NCI-H2107 (cell line): ENCODE data around the gene RUNX3.

Source experiments
- DNase-seq: peaks from one replicate; lab custom pipeline; 2025; lab: John Stamatoyannopoulos, UW

Gene RUNX3

DNA sequence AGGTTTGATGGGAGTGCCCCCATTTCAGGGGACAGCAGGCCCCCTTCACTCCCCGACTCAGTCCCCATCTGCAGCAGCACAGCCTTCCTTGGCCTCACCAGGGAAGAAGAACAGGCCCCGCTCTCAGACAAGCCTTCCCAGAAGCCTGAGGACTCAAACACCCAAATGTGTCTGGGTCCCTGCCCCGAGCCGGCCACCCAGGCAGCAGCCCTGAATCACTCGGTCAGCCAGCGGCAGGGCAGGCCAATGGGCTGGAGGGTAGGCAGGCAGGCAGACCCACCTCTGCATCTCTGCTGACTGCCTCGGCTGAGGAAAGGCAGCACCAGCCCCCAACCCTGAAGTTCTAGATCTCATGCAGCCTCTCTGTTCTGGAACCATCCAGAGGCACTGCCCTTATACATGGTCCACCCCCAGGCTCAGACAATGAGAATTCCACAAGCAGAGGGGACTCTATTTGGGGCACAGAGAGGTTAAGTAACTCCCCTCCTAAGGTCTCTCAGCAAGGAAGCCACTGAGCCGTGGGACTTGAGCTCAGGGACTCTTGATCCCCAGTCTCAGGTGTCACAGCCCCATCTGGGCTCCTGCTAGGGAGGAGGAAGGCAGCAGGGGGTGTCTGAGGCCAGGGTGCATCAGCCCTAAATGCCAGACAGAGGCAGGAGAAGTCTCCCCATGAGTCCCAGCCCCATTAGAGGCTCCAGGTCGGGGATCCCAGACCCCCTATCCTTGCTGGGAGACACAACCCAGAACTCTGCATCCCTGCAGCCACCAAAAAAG lies 33.2 kb upstream of the RUNX3 start:
- no peak for DNase-seq

DNA sequence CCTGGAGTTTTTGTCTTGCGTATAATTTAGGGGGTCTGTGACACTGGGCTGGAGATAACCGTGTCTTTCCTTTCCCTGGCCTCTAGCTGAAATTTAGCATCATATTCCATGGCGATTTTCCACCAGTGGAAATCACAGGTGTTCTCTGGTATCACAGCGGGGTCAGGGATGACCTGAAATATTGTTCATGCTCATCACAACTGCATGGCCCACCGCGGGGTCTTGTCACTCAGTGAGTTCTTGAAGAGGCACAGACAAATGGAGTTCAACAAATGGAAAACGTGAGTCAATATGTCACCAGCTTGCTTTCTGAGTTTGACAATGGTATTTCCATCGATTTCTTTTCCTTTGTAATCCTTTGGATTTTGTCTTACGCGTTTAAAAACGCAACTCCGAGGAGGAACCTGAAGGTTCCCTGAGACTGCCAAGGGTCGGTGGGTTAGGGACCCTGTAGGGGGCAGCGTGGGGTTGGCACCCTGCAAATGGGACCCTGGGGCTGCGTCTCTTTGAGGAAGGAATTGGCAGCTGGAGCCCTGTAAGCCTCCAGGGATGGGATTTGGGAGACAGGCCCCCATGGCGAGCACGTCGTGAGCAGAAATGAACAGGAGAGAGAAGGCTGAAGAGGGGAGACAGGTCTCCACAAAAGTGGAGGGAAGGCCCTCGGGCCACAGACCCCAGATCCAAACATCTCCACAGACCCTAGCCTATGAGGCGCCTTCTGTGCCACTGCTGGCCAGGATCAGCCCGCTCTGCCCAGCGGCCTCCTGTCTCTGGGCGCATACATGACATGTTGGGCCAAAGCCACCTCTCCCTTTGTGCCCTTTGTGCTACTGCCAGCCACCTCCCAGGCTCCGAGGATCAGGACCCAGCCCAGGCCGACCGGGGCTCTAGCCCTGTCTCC lies 32.1 kb upstream of the RUNX3 start:
- no peak for DNase-seq

DNA sequence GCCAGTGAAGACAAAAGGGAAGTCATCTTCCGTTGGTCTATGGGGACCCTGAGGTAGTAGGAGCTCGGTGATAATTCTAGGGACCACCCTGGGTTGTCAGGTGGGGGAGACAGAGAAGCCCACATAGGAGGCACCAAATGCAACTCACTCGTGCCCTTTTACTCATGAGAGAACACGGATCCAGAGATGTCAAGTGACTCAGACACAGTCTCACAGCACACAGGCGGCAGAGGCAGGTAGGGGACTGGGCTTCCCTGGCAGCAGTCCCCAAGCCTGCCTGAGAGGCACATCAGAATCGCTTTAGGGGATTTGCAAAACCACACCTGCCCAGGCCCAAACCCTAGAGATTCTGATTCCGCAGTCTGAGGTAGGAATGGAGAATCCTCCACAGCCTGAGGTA lies 31.3 kb upstream of the RUNX3 start:
- no peak for DNase-seq

DNA sequence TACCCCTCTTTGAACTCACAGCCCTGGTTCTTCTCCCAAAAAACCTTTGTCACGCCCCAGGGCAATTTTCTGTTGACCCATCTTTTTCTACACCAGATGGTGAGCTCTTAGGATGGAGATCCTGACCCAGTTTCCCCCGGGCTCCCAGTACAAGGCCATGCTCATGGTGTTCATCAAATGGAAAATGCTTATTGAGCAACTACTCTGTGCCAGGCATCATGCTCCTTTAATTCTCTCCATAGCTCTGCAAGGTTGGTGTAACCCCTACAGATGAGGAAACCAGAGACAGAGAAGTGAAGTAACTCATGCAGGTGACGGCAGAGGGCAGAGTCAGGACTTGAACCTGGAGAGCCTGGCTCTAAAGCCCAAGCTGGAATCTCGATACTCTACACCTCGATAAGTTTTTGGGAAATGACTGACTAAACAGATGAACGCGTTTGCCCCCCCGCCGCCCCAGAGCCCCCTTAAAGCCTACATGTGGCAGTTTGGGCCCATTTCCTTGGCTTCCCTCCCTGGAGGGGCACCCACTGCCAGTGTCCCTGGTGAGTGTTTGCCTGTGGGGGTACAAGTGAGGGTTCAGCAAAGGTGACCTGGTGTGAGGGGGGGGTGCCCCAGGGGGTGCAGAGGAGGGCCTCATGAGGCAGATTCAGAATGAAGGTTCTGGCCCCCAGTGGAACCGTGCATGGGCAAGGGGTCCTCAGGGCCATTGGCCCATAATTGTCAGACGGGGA lies 30.2 kb upstream of the RUNX3 start:
- no peak for DNase-seq

DNA sequence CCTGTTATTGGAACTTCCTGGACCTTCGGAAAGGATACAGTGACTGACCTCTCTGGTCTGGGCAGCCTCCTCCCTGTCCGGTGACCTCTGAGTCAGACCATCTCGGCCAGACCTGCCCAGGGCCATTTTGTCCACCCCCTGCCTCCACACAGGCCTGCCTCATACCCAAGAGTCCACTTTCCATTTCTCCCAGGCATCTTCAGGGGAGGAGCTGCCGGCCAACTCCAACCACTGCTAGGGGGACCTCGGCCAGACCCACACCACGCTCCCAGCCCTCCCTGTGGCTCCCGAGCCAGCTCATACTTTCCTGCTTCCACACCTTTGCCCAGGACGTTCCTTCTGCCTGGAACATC lies 29.5 kb upstream of the RUNX3 start:
- no peak for DNase-seq

DNA sequence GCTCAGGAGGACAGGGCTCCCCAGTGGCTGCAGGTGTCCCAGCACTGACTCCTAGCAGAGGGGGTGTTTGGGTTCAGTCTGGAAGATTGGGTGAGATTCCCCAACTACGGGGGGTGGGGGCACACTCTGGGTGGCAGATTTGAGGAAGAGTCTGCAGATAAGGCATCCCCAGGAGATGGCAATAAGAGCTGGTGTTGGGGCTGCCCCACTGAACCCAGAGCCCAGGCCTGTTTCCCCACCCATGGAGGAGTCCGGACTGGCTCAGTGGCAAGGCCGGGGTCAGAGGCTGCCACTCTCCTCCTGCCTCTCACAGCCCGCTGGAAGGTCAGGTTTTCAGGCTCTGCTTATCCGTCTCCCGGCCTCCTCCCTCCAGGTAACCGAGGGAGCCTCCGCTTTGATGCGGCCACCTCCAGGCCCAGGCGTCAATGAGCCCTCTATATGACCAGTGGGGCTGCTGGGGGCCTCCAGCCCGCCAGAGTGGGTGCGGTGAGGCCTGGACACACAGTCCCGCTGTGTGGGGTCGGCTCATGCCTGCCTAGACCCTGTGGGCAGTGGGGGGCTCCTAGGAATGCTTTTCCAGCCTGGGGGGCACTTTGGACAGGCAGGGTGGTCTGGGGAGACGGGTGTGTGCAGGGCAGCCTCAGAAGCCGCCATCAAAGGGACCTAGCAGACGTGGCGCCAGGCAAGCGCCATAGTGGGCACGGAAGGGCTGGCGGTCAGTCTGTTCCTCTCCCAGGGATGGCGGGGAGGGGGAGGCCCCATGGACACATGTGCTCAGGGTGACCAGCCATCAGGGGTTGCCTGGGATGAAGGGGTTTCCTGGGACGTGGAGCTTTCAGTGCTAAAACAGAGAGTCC lies 28.9 kb upstream of the RUNX3 start:
- no peak for DNase-seq

DNA sequence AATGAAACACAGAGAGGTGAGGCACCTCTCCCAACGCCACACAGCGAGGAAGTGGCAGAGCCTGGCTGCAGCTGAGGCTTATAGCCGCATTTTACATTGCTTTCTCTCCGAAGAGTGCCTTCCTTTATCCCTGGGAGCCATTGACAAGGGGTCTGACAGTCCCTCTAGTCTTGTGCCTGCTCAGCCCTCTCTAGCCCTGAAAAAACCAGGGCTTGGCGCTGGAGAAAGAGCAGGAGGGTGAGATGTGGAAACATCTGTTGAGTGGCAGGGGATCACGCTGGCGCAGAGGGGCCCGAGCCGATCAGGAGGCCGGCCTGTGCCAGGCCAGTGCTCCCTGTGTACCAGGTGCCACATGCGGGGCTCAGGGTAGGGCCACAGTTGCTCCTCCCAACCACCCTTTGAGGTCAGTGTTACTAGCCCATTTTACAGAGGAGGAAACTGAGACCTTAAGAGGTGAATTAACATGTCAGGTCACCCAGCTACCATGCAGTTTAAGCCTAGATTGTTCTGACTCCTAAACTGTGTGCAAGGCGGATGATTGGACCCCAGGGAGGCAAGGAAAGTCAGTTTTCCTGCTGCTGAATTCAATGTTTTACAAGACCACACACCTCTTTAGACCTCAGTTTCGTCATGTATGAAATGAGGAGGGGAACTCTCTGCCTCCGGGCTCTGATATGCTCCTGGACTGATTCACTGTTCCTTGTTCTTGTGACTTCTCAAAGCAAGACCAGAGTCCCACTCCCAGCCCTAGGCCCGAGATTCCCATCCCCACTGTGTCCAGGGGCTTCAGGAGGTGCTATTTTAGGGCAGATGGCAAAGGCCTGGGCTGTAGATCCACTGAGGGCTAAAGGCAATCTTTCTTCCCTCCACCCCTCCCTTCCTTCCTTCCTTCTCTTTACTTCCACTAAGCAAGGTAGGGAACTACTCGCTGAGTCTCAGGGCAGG lies 28.0 kb upstream of the RUNX3 start:
- no peak for DNase-seq

DNA sequence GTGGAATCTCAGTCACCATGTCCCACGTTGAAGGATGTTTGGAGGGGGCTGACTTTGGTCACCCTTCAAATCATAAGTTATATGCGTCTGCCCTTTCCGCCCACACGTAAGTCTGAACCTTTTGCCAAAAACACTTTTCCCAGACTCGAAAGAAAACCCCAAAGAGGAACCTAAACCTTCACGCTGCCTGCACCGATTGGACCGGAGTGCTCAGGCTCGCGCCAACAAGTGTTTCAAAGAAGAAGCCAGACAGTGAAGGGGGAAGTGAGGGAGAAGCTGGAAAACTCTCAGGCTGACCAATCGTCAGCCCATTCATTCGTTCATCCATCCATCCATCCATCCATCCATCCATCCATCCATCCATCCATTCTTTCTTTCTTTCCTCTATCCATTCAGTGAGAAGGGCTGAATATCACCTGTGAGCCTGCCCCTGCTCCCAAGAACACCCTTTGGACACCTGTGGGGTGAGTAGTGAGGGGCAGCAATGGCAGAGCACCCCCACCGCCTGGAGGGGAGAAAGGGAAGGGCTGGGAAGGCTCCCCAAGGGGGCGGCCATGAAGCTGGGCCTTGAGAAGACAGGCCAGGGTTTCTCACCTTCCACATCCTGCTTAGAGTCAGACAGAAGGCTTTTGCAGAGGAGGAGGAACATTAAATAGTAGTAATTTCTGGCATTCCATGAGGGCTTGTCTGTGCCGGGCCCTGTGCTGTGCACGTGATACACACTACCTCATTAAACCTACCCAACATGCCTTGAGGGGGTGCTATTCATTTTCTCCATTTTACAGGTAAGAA lies 27.1 kb upstream of the RUNX3 start:
- no peak for DNase-seq

DNA sequence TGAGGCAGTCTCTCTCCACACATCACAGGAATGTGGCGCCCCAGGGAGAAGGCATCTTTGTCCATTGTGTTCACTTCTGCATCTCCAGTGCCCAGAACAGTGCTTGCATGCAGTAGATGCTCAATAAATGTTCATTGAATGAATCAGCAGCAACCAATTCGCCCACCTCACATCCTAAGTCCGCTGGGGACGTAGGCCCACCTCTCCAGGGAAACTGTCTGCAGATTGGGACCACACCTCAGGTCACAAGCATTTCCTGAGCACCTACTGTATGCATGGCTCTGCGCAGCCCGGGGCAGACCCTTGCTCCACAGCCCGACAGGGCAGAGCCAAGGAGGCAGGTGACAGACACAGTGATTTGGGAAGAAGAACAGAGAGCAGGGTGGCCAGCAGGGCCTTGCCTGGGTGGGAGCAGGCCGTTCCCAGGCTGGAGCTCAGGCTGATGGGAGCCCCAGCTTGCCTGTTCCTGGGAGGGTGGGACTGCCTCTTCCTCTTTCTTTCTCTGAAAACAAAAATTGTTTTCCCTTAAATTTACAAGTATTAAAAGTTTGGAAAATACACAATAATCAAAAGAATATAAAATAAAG lies 25.8 kb upstream of the RUNX3 start:
- DNase-seq = no peak

DNA sequence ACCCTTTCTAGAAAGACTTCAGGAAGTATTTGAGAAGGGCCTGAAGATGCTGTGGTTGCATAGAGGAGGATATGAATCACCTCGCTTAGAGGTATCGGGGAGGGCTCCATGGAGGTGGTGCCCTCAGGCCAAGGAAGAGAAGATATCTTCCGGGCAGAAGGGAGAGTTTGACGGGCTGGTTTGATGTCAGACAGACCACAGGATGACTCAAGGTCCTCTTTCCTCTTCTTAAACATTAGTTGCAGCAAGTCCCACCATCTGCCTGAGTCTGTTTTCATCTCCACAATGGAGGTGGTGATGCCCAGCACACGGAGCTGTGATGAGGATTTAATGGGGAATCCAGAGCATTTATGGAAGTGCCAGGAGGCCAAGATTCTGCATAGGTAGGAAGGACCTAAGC lies 25.1 kb upstream of the RUNX3 start:
- no peak for DNase-seq

DNA sequence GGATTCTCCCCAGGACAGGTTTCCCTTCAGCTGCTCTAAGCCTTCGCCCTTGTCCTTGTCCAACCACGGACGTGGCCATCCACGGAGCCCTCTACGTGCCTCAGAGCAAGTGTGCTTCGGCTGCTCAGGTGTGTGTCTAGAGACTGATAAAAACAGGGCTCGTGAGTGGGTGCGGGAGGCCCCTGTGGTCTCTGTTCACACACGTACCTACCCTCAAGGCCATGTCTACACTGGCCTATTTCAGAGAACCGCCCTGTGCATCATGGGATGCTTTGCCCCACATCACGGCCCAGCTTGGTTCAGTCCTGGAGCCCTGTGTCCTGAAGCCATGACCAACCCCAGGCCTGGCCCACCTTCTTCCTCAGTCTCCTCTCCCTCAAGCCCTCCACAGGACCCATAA lies 24.6 kb upstream of the RUNX3 start:
- no peak for DNase-seq

DNA sequence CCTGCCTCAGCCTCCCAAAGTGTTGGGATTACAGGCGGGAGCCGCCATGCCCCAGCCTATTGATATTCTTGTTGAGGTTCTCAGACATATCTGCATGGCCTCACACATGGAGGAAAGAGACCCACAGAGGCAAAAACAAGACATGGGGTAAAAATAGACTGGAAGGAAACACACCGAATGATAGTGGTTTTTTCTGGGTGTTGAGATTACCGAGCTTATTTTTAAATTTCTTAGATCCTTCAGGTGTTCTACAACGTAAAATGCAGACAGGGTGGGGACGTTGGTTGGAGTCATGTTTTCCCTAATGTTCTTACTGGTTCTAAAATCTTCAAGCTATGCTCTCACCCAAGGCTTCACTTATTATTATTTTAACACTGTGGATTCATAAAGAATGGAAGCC lies 23.9 kb upstream of the RUNX3 start:
- DNase-seq = no peak

DNA sequence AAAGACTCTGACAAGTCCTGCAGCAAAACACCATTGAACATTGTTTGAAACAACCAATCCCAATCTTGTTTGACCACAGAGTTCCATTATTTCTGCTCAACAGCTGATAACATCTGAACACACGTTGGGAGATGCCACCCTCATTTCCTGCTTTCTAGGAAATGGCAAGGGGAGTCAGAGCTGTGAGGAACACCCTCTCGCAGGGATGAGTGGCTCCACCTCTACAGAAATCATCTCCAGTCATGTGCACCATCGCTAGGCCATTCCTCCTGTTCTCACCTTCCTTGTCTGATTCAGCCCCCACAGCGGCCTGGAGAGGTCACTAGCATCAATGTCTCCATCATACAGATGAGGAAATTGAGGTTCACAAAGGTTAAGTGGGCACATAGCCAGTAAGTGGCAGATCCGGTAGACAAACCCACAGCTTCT lies 22.4 kb upstream of the RUNX3 start:
- no peak for DNase-seq

DNA sequence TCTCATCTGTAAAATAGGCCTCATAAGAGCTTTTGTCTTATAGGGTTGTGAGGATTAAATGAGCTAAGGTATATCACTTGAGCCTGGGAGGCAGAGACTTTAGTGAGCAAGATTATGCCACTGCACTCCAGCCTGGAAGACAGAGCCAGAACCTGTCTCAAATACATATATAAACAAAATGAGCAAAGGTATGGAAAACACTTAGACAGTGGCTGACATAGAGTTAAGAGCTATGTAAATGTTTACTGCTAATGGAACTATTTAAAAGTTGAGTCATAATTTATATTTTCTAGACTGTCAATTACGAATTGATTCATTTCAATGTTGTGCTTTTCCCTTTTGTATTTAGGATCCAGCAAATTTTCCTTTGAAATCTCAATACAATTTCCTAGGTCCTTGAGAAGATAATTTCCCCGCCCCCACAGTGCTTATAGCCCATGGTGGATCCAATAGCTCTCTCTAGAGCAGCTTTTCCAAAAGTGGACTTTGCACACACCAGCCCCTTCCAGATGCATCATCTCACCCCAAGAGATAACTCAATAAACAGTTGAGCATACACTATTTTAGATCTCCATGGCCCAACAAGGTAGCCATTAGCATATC lies 21.8 kb upstream of the RUNX3 start:
- no peak for DNase-seq

DNA sequence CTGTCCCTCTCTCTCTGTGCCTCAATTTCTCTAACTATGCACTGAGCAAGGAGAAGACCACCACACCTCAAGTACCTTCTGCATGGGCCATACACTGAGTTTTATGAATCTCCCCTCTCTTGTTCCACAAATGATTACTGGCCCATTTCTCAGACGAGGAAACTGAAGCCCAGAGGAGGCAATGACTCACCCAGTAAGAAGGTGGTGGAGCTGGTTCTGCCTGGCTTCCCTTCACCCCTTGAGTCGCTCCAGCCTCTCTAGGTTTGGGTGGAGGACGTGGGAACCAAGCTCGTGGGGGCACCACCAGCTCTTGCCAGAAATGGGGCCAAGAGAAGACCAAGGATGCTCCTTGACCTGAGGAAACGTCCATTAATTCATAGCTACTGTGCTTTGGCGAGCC lies 21.3 kb upstream of the RUNX3 start:
- DNase-seq = no peak

DNA sequence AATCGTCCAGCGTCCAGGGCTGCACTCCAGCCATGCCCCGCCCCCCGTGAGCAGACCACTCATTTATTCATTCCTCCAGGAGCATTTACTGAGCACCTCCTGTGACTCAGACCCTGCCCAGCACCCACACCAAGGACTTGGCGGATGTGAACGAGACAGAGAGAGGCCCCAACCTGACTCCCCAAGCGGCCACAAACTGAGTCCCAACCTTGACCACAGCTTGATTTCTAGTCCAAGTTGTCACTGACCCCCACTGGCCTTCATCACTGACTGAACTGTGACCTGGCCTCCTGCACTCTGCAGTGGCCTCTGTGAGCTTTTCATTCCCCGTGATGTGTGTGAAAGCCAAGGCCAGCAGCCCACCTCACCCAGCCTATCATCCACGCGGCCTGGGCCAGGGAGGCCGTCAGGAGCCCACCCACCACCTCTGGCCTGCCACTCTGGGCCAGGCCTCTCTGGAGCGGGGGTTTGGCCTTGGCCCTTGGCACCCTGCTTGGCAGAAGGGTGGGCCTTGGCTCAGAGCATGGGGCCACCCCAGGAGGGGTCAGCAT lies 19.3 kb upstream of the RUNX3 start:
- no peak for DNase-seq

DNA sequence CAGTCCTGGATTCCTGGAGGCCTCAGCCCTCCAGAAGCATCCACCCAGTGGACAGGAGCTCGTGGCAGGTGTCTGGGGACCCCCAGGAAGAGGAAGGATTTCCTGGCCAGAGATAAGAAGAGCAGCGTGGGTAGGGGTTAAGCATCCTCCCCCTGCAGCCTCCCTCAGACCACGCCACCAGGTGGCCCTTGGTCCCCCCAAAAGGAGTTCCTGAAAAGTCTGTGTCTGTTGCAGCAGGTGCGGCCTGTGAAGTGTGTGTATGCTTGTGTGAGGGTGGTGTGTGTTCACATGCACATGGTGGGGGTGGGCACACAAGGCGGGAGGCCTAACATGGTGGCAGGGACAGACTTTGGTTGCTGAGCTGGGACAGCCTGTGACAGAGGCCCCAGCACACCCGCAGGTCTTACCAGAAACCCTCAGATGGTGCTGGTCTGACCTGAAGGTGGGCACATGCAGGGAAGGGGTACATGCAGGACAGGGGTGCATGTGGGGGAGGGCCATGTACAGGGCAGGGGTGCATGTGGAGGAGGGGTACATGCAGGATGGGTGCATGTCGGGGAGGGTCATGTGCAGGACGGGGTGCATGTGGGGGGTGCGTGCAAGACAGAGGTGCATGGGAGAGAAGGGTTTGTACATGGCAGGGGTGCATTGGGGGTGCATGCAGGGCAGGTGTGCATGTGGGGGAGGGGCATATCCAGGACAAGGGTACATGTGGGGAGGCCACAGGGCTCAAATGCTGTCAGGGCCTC lies 18.2 kb upstream of the RUNX3 start:
- no peak for DNase-seq
